Central memory CD4-positive, alpha-beta T cell (primary cell): ENCODE results near the gene CARS1.

ENCODE experiments used
- DNase-seq: peaks from one replicate; pipeline ENCODE4 v3.0.0; 2022

The CARS1 gene

DNA sequence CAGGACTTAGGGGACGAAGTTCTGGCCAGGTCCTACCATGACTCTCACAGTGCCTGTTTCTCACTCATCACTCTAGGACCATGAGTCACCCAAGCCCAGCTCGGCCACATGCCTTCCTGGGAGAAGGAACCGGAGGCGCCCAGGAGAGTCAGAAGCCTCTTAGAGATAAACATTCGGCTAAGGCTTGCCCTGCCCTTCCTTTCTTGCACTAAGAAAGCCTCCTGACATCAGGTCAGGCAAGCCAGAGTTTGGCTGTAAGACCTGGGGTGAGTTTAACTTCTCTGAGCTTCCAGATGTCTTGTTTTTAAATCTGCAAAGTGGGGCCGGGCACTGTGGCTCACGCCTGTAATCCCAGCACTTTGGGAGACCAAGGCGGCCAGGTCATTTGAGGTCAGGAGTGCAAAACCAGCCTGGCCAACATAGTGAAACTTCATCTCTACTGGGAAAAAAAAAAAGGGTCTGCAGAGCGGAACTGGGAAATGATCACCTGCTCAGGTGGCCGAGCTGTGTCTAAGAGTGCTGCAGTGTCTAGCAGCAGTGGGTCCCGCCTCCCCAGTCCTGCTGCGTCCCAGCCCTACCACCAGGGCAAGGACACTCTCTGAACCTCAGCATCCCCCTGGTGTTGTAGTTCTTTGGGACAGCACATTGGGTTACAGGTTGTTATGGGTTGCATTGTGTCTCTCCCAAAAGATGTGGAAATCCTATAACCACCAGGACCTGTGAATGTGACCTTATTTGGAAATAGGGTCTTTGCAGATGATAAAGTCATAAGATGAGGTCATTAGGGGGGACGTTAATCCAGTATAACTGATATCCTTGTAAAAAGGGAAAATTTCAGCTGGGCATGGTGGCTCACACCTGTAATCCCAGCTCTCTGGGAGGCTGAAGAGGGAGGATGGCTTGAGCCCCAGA, 1.8 kb upstream of the CARS1 start:
- no peak for DNase-seq

DNA sequence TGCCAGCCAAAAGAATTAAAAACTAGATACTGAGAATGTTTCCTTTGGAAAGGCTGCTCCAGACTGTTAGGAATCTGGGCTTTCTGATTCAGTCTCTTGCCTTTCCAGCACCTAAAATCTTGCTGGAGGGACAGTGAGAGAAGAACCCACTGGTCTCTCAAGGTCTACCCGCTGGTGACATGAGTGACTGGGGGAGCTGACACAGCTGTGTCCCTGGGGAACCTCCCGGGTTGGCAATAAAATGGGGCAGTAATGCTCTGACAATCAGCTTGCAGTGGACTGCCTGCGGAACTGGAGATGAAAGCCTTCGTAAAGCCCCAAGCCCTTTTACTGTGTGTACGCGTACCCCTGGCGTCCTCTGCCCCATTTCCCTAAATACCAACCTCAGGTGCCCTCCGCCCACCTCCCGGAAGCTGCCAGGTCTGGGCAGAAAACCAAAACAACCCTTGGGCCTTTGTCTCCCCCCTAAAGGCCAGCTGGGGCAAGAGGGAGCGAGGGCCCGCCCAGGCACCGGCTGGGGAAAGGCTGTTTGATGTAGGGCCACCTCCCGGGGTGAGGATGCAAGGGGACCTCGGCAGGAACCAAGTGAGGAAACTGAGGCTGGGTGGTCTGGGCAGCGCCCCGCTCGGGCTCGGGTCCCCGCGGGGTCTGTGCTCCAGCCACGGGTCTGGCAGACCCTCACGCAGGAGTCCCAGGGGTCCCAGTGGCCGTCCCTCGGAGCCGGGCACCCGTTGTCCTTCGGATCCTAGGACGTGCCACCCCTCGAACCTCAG, 741 bp downstream of the CARS1 start:
- peak; percentile 9 for DNase-seq

GRCh38 chr11:3055891-3056290, 1.3 kb downstream of the CARS1 start:
- no peak for DNase-seq

DNA sequence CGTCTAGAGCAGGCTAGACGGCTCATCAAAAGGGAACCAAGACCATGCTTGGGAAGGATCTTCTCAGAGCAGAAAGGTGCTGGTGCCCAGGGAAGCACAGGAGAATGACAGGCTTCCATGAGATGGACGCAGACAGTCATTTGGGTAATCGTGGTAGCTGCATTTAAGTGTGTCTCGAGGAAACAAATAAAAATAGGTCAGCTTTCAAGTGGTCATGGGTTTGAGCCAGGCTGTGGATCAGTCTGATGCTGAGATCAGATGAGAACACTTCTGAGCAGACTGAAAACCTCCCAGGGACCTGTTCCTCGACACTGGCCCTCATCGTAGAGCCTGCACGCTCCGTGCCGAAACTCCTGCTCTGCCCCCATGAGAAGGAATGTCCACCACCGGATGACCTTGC, 4.7 kb downstream of the CARS1 start:
- DNase-seq, result no peak

- DNase-seq, result no peak
Observed at GRCh38 chr11:3052109-3052479, 5.1 kb downstream of the CARS1 start.

GRCh38 chr11:3051196-3052108, 5.8 kb downstream of the CARS1 start:
- no peak for DNase-seq

- no peak for DNase-seq
Observed at GRCh38 chr11:3050386-3051195, 6.6 kb downstream of the CARS1 start.

GRCh38 chr11:3049430-3050243, 7.6 kb downstream of the CARS1 start:
- DNase-seq, result peak; percentile 75

DNA sequence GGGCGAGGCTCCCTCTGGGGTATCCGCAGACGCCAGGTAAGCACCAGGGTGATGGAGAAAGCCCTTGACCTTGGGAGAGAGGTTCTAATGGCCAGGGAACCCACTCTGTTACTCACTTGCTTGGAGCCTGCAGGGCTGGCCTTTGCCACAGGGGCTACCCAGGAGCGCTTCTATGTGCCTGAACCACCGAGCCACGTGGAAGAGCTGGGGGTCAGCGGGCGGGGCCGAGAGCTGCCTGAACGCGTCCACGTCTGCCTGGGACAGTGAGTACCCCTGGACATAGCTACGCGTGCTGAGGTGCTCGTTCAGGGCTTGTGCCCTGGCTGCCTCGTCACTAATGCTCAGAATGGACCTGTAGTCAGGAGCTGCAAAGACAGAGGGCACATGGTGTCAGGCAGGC, 9.6 kb downstream of the CARS1 start:
- DNase-seq, result no peak

DNA sequence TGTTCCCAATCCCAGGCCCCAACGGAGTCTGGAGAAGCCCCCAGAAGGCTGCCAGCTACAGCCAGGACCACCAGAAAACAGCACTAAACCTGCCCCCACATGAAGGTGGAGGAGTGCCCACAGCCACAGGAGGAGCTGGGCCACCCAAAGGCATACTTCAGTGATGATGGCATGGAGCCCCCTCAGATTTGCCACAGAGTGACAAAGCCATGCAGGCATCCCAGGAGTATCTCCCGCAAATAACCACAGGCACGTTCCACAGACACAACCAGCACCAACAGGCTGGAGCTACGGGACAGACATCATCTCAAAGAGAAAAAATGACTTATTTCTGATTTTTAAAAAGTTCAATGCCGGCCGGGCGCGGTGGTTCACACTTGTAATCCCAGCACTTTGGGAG, 10.6 kb downstream of the CARS1 start:
- no peak for DNase-seq

- no peak for DNase-seq
Observed at GRCh38 chr11:3046190-3046589, 11.0 kb downstream of the CARS1 start.

GRCh38 chr11:3044915-3045314, 12.3 kb downstream of the CARS1 start:
- no peak for DNase-seq

DNA sequence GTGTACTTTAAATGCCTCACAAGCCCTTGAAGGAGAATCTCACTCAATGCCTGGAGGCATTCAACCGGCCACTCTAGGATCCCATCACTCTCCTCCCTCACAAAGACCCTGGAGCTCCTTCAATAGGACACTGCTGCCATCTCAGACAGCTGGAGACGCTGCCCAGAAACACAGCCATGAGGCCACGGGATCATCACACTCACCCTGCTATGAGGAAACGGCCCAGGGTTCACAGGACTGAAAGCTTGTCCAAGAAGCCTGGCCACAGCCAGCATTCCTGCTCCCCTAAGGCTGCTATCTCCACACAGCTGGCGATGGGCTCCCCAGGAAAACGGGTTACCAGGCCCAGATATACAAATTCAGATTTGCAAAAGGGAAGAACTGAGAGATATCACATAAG, 13.2 kb downstream of the CARS1 start:
- DNase-seq, result no peak

- DNase-seq, result no peak
Observed at GRCh38 chr11:3043315-3043871, 13.8 kb downstream of the CARS1 start.

DNA sequence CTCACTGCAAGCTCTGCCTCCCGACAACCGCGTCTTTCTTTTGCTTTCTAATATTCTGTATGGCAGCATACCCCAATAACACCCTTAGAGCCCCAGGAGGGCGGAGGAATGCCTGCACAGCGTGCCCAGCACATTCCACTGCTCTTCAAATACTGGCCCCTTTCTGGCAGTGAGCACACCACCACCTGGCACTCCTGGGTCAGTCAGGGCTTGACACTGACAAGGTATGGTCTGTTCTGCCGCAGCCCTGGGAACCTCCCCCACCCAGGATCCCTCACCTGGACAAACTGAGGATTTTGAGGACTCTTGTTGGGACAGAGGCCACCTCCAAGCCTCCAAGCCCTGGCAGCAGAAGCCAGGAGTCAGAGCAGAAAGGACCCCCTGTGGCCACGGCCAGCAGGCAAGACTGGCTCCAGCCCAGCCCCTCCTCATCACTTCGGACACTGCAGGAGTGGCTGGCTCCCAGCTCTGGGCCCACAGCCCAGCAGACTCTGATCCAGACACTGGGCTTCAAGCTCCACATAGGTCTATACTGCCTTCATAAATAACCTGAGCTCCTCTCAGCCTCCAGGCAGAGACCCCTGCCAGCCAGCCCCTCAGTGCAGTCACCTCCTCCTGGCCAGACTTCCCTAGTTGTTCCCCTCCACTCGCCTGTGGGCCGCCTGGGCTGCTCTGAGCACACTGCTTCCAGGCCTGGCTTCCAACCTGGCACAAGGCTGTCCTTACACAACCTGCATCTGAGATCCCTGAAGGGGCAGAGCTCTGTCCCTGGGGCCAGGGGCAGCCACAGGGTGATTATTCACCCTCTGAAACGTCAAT, 14.5 kb downstream of the CARS1 start:
- no peak for DNase-seq

DNA sequence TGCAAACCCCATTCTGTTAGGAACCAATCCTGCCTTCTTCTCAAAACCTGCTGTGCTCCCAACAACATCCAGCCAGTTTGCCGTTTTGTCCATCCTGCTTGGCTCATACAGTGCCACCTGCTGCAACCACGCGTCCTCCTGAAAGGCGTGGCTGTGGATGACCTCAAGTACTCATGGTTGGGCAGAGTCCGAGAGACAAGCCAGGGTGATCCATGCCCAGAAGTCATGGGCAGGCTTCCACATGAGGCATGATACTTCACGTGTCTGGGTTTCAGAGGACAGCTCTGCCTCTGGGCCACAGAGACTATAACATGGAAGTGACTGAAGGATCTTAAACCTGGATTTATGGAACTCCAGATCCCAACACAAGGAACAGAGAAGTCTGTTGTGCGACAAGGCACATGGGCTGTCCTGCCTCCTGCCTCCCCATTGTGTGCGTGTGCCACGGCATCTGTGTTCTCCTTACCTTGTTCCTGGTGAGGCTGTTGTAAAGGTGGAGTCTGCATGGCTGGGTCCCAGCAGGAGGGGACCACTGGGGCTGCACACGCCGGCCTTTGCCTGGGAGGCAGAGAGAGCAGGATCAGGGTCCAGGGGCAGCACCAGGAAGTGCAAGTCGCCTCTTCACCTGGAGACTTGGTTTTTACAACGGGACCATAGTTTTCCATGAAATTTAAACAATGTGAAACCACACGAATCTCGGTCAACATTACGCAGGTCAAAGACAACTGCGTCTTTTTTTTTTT, 15.4 kb downstream of the CARS1 start:
- no peak for DNase-seq

- DNase-seq, result no peak
Observed at GRCh38 chr11:3040881-3041280, 16.3 kb downstream of the CARS1 start.

- DNase-seq, result no peak
Observed at GRCh38 chr11:3037945-3038271, 19.3 kb downstream of the CARS1 start.
